GM12873 (cell line): Measurements from ENCODE around the gene DENND1A.

ENCODE experiments used
- CTCF ChIP-seq: IDR thresholded peaks from 2 replicates; pipeline ENCODE4 v1.5.1; 2012; ENCODE audit warnings: low read depth, mild to moderate bottlenecking, moderate library complexity, low read length, control low read depth; ENCODE audit not compliant: insufficient read depth; ENCODE audit errors: missing control alignments

The DENND1A gene

GRCh38 chr9:123551734-123552133 is 378.2 kb downstream of the DENND1A start:
- no peak for TF ChIP-seq CTCF

GRCh38 chr9:123550797-123551196 is 379.1 kb downstream of the DENND1A start:
- TF ChIP-seq CTCF = no peak

GRCh38 chr9:123550012-123550411 is 379.9 kb downstream of the DENND1A start:
- no peak for TF ChIP-seq CTCF

GRCh38 chr9:123548741-123549545 is 381.0 kb downstream of the DENND1A start:
- no peak for TF ChIP-seq CTCF

GRCh38 chr9:123544007-123544827 is 385.7 kb downstream of the DENND1A start:
- TF ChIP-seq CTCF = peak; percentile 71

GRCh38 chr9:123543492-123543891 is 386.4 kb downstream of the DENND1A start:
- no peak for TF ChIP-seq CTCF

- TF ChIP-seq CTCF = no peak
These were observed 387.3 kb downstream of the DENND1A start for GRCh38 chr9:123542435-123543225.
